ENCODE data around the gene S100A16. TPM values are rescaled to one million over a fixed set of nuclear protein-coding genes. Genes with fewer than 3 reads are reported as not detected.

S100A16 gene
- polyA plus RNA-seq, 2 of the 4 experiments (the other 2 are of a cell fraction): 270 to 298 TPM

- TF ChIP-seq CTCF (IDR thresholded peaks at IDR 0.05) (no peak), RAD21 (conservative IDR thresholded peaks at IDR 0.05 in 1 of 2, IDR thresholded peaks at IDR 0.05 in 1 of 2) (no peak), POLR2AphosphoS2 (conservative IDR thresholded peaks at IDR 0.05; ENCODE audit: low read length) (no peak), HDAC2 (IDR thresholded peaks at IDR 0.05) (no peak), HMGXB4 (CRISPR knock-in tag; IDR thresholded peaks at IDR 0.05; ENCODE audit: borderline replicate concordance) (peak; percentile 11; the same call in 1 of the 2 replicates), EHMT2 (IDR thresholded peaks at IDR 0.05; ENCODE audit: low read depth) (no peak), KDM1A (IDR thresholded peaks at IDR 0.05; ENCODE audit: low read depth) (no peak), FOSL2 (IDR thresholded peaks at IDR 0.05) (no peak), FOSL2 (CRISPR knock-in tag; IDR thresholded peaks at IDR 0.05) (peak; percentile 55), JUN (IDR thresholded peaks at IDR 0.05) (no peak; a peak in 1 of 5 replicates), CHD2 (IDR thresholded peaks at IDR 0.05; ENCODE audit: low read length, partially characterized antibody) (no peak), KDM5A (IDR thresholded peaks at IDR 0.05) (no peak), HOXB13 (CRISPR knock-in tag; IDR thresholded peaks at IDR 0.05; ENCODE audit: low read depth) (no peak), CBX2 (IDR thresholded peaks at IDR 0.05; ENCODE audit: borderline replicate concordance, low read depth) (no peak), HEYL (CRISPR knock-in tag; IDR thresholded peaks at IDR 0.05) (no peak), PHF8 (IDR thresholded peaks at IDR 0.05; ENCODE audit: borderline replicate concordance, low read depth) (no peak), USF2 (IDR thresholded peaks at IDR 0.05) (no peak), MAFK (IDR thresholded peaks at IDR 0.05; ENCODE audit: partially characterized antibody) (no peak), FOSB (CRISPR knock-in tag; IDR thresholded peaks at IDR 0.05) (no peak), HOXA7 (CRISPR knock-in tag; IDR thresholded peaks at IDR 0.05) (no peak), RARB (CRISPR knock-in tag; IDR thresholded peaks at IDR 0.05) (no peak), RCOR1 (IDR thresholded peaks at IDR 0.05; ENCODE audit: low read depth, low read length) (no peak), HES2 (IDR thresholded peaks at IDR 0.05) (no peak), ZSCAN20 (CRISPR knock-in tag; IDR thresholded peaks at IDR 0.05) (no peak), TP53 (CRISPR knock-in tag; IDR thresholded peaks at IDR 0.05) (no peak; the same call in 1 of the 2 replicates), ZNF302 (CRISPR knock-in tag; IDR thresholded peaks at IDR 0.05) (no peak; the same call in 1 of the 2 replicates), BHLHE40 (IDR thresholded peaks at IDR 0.05; ENCODE audit: low read depth, low read length) (no peak)
Observed at GRCh38 chr1:153567621-153568366, 45.1 kb downstream of the S100A16 start (continued).

All from A549 (cell line).